ENCODE data around the gene GCH1. TPM values are rescaled to one million over a fixed set of nuclear protein-coding genes. Genes with fewer than 3 reads are reported as not detected.
"Not testable (repeated sequence)": the region's sequence is repeated elsewhere in the genome, so short reads cannot be mapped to it uniquely, and the experiment has no call there.

The GCH1 gene
- total RNA-seq, 4 donors from 2014 or later: 9.5 to 24.1 (median 15.4) TPM

GRCh38 chr14:54805445-54806322 is 96.9 kb downstream of the GCH1 start:
- intact Hi-C loops (cut with DNase I; ENCODE audit: low total_unique reads): no loop called here
- peak; percentile 82 to 97 for DNase-seq (ENCODE audit: low spot score in 2 of 2)
- TF ChIP-seq POLR2A (IDR thresholded peaks at IDR 0.05): no peak
- peak in 1 of 3 donors; percentile 43 for TF ChIP-seq CTCF (IDR thresholded peaks at IDR 0.05)
- 35 to 40% methylated on average over 20 to 21 of the region's 23 CpGs for WGBS, 2 donors
- H3K4me3 ChIP-seq (ENCODE audit: low read depth, poor library complexity, severe bottlenecking): no peak overlapping the region

GRCh38 chr14:54805070-54805444 is 97.6 kb downstream of the GCH1 start:
- no peak overlapping the region for H3K4me3 ChIP-seq (ENCODE audit: low read depth, poor library complexity, severe bottlenecking)
- intact Hi-C loops (cut with DNase I; ENCODE audit: low total_unique reads): no loop called here
- TF ChIP-seq POLR2A (IDR thresholded peaks at IDR 0.05) (no peak), CTCF (IDR thresholded peaks at IDR 0.05) (no peak)
- 41 to 43% methylated on average over 6 of the region's 6 CpGs for WGBS, 2 donors
- DNase-seq (ENCODE audit: low spot score in 2 of 2): no peak

- TF ChIP-seq POLR2A (IDR thresholded peaks at IDR 0.05): no peak
- no peak for TF ChIP-seq CTCF (IDR thresholded peaks at IDR 0.05)
- intact Hi-C loops (cut with DNase I; ENCODE audit: low total_unique reads): no loop called here
- no peak for DNase-seq (ENCODE audit: low spot score in 2 of 2)
- H3K4me3 ChIP-seq (ENCODE audit: low read depth, poor library complexity, severe bottlenecking): no peak overlapping the region
- WGBS, 2 donors: 44 to 54% methylated on average over 16 of the region's 16 CpGs
Measured at GRCh38 chr14:54804538-54805041, 98.0 kb downstream of the GCH1 start.

GRCh38 chr14:54803926-54804537 is 98.6 kb downstream of the GCH1 start:
- DNase-seq (ENCODE audit: low spot score in 2 of 2): peak in 1 of 2 donors; percentile 69
- WGBS, 2 donors: 90 to 93% methylated on average over 13 of the region's 13 CpGs
- intact Hi-C loops (cut with DNase I; ENCODE audit: low total_unique reads): no loop called here
- TF ChIP-seq POLR2A (IDR thresholded peaks at IDR 0.05): no peak
- TF ChIP-seq CTCF (IDR thresholded peaks at IDR 0.05): no peak
- H3K4me3 ChIP-seq (ENCODE audit: low read depth, poor library complexity, severe bottlenecking): no peak overlapping the region

GRCh38 chr14:54803396-54803795 is 99.2 kb downstream of the GCH1 start:
- H3K4me3 ChIP-seq (ENCODE audit: low read depth, poor library complexity, severe bottlenecking): no peak overlapping the region
- DNase-seq (ENCODE audit: low spot score in 2 of 2): peak in 1 of 2 donors; percentile 61
- WGBS, 2 donors: 78 to 81% methylated on average over 7 of the region's 7 CpGs
- TF ChIP-seq POLR2A (IDR thresholded peaks at IDR 0.05): no peak
- TF ChIP-seq CTCF (IDR thresholded peaks at IDR 0.05): no peak
- intact Hi-C loops (cut with DNase I; ENCODE audit: low total_unique reads): no loop called here

- 88 to 89% methylated on average over 2 of the region's 2 CpGs for WGBS, 2 donors
- intact Hi-C loops (cut with DNase I; ENCODE audit: low total_unique reads); H3K4me3 ChIP-seq (ENCODE audit: low read depth, poor library complexity, severe bottlenecking); DNase-seq (ENCODE audit: low spot score in 2 of 2): not testable (repeated sequence)
Measured at GRCh38 chr14:54801482-54801881, 101.1 kb downstream of the GCH1 start.

All from lower leg skin (tissue), 4 donors.